ENCODE data around the gene AOC3.
A peak's percentile ranks its signal among the peaks of the same experiment; 100 is the strongest.

The AOC3 gene, protein sequence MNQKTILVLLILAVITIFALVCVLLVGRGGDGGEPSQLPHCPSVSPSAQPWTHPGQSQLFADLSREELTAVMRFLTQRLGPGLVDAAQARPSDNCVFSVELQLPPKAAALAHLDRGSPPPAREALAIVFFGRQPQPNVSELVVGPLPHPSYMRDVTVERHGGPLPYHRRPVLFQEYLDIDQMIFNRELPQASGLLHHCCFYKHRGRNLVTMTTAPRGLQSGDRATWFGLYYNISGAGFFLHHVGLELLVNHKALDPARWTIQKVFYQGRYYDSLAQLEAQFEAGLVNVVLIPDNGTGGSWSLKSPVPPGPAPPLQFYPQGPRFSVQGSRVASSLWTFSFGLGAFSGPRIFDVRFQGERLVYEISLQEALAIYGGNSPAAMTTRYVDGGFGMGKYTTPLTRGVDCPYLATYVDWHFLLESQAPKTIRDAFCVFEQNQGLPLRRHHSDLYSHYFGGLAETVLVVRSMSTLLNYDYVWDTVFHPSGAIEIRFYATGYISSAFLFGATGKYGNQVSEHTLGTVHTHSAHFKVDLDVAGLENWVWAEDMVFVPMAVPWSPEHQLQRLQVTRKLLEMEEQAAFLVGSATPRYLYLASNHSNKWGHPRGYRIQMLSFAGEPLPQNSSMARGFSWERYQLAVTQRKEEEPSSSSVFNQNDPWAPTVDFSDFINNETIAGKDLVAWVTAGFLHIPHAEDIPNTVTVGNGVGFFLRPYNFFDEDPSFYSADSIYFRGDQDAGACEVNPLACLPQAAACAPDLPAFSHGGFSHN

DNA sequence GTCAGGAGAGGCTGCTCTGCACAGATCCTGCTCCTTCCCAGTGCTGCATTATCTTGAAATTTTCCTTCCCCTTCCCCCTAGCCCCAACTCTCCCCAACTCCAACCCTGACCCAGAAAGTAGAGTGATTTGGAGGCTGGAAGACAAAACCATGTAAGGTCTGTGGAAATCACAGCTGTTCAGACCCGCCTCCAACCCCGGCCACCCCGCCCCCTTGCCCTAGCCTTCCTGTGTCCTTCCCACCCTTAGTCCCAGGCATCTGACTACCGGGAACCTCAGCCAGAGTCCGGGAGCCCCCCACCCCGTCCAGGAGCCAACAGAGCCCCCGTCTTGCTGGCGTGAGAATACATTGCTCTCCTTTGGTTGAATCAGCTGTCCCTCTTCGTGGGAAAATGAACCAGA, at the start of gene AOC3:
AOC3 (plus strand) TSS at position 246 of the 400 bp plus-strand sequence; CDS start at position 391, 145 bp downstream.
- no peak for DNase-seq

DNA sequence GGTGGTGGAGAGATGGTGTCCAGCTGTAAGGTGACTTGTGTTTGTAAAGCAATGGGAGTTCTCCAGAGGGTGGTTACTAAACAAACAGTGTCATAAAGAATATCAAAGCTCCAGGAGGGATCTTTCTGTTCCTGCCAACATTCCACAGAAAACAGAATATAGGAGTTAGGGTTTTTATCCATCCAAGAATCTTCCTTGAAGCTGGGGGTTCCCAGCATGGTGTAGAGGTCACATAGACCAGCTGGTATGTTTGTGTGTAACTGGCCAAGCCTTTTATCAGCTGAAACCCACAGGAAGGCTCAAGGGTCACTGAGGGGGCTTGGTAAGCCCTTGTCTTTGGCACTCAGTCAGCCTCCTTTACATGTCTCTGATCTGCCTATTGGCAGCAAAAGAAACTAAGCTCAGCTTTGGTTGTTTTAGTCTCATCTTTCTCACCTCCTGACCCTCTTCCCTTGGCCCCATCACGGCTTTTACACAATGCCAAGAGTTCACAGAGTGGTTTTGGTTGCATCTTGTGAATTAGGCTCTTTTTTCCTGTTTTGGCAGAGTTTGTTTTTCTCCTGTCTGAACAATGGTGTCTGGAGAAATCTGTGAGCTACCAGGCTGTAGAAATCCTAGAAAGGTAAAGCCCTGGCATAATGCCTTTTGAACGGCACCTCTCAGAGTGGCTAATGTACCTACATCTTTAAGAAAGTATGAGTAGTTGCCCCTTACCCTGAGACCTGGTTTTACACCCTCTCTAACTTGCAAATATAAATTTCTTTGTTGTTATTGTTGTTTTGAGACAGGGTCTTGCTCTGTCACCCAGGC, 47.7 kb upstream of the AOC3 start:
- DNase-seq, result no peak

DNA sequence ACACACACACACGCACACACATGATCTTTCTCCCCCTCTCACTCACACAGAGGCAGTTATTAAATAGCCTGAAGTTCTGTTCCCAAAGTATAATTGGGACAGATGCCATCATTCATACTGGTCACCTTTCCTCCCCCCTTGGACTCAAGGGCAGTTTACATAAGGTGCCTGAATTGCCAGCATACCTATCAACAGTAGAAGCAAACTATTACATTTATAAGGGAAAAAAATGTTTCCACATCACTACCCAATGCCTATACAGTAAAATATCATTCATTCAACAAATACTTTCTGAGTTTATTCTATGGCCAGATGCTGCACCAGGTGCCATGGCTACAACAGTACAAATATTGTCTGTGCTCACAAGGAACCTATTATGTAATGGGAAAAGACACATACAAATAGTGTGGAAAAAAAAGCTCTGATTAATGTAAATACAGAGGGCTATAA, 46.1 kb upstream of the AOC3 start:
- DNase-seq, result no peak

GRCh38 chr17:42806249-42806648, 44.8 kb upstream of the AOC3 start:
- no peak for DNase-seq

DNA sequence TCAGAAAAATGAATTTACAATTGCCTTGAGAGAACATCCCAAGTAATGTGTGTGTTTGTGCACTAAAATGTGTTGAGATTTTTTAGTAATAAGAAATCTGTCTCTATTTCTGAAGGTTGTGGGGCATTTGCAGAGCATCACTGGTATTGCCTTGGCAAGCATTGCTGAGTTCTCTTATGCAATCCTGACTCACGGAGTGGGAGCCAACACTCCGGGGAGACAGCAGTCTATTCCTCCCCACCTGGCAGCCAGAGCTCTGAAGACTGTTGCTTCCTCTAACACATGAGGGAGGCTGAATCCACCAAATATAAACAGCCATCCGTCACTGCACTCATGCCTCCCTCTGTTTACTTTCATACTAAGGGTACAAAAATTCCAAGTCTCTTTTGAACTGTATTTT, 41.7 kb upstream of the AOC3 start:
- no peak for DNase-seq

GRCh38 chr17:42814633-42815399, 36.2 kb upstream of the AOC3 start:
- DNase-seq, result no peak

DNA sequence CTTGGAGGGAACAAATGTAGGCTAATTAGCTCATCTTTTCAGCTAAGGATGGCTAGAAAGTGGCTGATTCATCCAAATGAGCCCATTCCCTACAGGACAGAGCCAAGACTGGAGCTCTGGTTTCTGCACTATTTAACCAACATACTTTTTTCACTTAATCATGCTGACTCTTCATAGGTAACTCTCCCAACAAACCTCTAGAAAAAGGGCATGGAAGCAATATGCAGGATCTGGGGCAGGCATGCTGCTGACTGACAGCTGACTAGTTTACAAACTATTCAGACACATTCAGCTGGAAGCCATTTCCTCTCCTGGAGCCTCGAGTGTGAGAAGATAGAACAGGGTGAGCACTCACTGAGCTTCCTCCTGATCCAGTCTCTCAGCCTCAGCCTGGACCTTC, 33.1 kb upstream of the AOC3 start:
- no peak for DNase-seq

GRCh38 chr17:42818379-42818778, 32.6 kb upstream of the AOC3 start:
- DNase-seq, result no peak

GRCh38 chr17:42819939-42820535, 31.0 kb upstream of the AOC3 start:
- peak; percentile 16 for DNase-seq

GRCh38 chr17:42821176-42821575, 29.8 kb upstream of the AOC3 start:
- no peak for DNase-seq

DNA sequence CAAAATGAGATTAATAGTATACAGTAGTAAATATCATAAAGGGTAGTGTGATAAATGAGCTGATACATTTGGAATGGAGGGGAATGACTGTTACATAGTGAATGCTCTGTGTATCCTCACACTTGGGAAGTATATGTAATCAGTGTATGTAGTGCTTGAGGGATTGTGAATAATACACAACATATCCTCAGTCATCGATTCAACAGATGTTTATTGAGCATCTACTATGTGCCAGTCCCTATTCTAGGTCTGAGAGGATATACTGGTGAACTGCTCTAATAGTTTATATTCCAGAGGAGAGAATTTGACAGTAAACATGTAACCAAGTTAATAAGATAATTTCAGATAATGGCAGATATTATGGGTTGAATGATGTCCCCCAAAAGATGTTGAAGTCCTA, 23.5 kb upstream of the AOC3 start:
- no peak for DNase-seq

GRCh38 chr17:42830971-42831370, 20.0 kb upstream of the AOC3 start:
- no peak for DNase-seq

DNA sequence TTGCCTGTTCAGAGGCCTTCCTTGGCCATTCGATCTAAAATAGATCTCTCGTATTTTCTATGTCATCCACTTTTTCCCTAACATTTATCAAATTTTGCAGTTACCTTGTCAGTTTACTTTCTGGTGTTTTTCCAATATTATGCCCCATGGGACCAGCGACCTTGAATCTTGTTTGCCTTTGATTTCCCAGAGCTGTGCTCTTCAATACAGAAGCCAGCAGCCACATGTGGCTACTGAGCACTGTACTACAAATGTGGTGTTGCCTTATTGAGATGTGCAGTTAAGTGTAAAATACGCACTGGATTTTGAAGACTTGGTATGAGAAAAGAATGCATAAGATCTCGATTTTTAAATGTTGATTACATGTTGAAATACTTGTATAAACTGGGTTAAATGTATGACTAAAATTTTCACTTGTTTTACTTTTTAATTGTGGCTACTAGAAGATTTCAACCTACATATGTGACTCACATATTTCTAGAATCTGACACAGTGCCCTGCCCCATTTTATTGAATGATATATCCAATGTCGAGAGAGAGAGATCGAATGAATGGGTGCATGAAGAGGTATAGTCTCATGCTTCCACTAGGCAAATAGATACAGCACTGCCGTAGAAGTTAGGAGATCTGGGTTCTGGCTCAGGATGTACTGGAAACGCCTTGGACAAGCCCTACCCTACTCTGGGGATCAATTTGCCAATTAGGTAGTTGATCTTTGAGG, 18.6 kb upstream of the AOC3 start:
- DNase-seq, result no peak

- DNase-seq, result peak; percentile 78
Measured at GRCh38 chr17:42832934-42833766, 17.8 kb upstream of the AOC3 start, which contains the start of gene PSME3. Gene PSME3, plus strand, starts transcription at chr17:42833397. Its CDS starts 235 bp downstream, at chr17:42833632.

DNA sequence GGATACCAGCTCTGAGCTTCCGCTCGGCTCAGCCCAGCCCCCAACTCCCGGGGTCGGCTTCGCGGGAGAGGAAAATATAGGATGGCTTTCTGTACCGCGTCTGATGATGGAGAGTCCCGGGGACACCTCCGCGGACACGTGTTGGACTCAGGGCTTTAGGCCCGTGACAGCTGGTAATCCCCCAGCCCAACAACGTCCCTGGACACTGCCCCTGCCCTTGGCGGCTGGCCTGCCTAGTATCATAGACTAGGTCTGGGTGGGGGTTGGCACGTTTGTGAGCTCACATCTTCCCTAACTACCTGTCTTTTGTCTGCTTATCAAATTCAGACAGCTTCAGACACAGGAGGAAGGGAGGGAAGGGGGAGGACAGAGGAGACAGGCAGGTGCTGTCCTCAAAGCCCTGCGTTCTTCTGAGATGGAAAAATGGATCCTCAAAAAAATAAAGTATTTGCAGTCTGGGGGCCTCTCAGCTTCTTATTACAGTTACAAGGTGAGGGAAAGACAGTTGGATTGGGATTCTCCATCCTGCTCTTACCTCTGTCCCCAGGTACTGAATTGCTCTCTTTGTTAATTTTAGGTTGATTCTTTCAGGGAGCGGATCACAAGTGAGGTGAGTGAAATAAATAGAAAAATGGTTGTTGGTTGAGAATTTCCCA, 17.1 kb upstream of the AOC3 start:
- no peak for DNase-seq

DNA sequence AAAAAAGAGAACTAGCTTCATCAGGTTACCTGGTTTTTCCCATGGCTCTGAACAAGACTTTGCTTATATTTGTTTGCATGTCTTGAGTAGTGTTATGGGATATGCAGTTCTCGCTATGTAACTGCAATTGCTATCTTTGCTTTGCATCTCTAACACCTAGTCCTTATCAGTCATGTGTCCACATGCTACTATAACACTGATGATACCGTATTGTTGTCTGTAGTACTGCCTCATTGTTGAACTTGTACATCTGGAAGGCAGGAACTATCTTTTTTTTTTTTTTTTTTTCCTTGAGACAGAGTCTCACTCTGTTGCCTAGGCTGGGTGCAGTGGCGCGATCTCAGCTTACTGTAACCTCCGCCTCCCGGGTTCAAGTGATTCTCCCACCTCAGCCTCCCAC, 15.3 kb upstream of the AOC3 start:
- no peak for DNase-seq

GRCh38 chr17:42841975-42842685, 8.9 kb upstream of the AOC3 start:
- no peak for DNase-seq

- DNase-seq, result peak; percentile 16
Measured at GRCh38 chr17:42843358-42843934, 7.6 kb upstream of the AOC3 start.

DNA sequence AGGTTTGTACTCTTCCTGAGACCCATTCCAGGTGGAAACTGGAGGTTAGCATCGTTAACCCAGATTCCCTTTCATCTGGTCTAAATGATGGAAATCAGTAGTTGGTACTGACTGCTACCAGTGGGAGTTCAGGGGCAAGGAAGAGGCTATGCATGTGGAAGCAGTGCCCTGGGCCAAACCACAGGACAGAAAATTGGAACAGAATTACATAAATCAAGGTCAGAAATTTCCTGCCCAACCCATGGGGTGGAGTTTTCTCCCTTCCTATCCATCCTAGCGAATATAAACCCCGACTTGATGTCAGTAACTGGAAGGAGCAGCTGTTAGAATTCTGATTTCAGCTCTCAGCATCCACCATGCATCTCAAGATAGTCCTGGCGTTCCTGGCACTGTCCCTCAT, 6.7 kb upstream of the AOC3 start, which contains the start of gene AOC2:
AOC2 (plus strand) TSS at position 310 of the 400 bp plus-strand sequence; CDS start at position 357, 47 bp downstream.
- DNase-seq, result no peak
